Epithelial cell of proximal tubule (primary cell): ENCODE results near the gene STAG2. TPM values are rescaled to one million over a fixed set of nuclear protein-coding genes. Genes with fewer than 3 reads are reported as not detected.
"Not testable (repeated sequence)": the region's sequence is repeated elsewhere in the genome, so short reads cannot be mapped to it uniquely, and the experiment has no call there.

Experiments
- DNase-seq: peaks from one replicate; pipeline ENCODE4 v3.0.0-alpha.2; 2011; ENCODE audit warnings: low read depth
- H3K4me3 ChIP-seq: 2 replicates; pipeline ENCODE4 v1.5.1; 2011; ENCODE audit warnings: low read depth, mild to moderate bottlenecking, low read length
- CTCF ChIP-seq: conservative IDR thresholded peaks from 2 replicates; pipeline ENCODE4 v1.5.1; 2012; ENCODE audit warnings: low read depth, mild to moderate bottlenecking, low read length
- total RNA-seq: library from RNA; depleted of rRNA; stranded (reverse); fragments of >200 nt; gene quantifications from 2 replicates; pipeline ENCODE4 v1.2.3, GENCODE V29; 2015

STAG2 gene
- total RNA-seq, 1 donor from 2014 or later: 45.3 TPM

- H3K4me3 ChIP-seq: no peak overlapping the region
- DNase-seq: no peak
- TF ChIP-seq CTCF: no peak
Measured at GRCh38 chrX:124127496-124127895, 166.0 kb downstream of the STAG2 start.

GRCh38 chrX:124132437-124132836 is 170.9 kb downstream of the STAG2 start:
- H3K4me3 ChIP-seq, DNase-seq: not testable (repeated sequence)

GRCh38 chrX:124145749-124146148 is 184.2 kb downstream of the STAG2 start:
- no peak for DNase-seq
- TF ChIP-seq CTCF: no peak
- H3K4me3 ChIP-seq: no peak overlapping the region

- TF ChIP-seq CTCF: no peak
- DNase-seq: no peak
- no peak overlapping the region for H3K4me3 ChIP-seq
Measured at GRCh38 chrX:124151195-124151594, 189.7 kb downstream of the STAG2 start.

Other genes starting within 250 kb of the STAG2 start
- 42.2 and 47.4 TPM in 2 replicates for gene THOC2, start 228.7 kb upstream of the STAG2 start, total RNA-seq
- gene XIAP, start 101.7 kb upstream of the STAG2 start, total RNA-seq: 17.7 and 21.9 TPM in 2 replicates